HepG2 (cell line): Measurements from ENCODE around the gene SYNE3. TPM values are rescaled to one million over a fixed set of nuclear protein-coding genes. Genes with fewer than 3 reads are reported as not detected.
A peak's percentile ranks its signal among the peaks of the same experiment; 100 is the strongest.

Experiments used
- ARID2 ChIP-seq: sonication (generic); formaldehyde crosslinking; IDR thresholded peaks from 2 replicates; pipeline ENCODE4 v1.8.1; 2022; ENCODE audit warnings: mild to moderate bottlenecking, missing genetic modification reagents, borderline replicate concordance
- CEBPG ChIP-seq: IDR thresholded peaks from 2 replicates; pipeline ENCODE4 v1.6.1; 2016
- CTCF ChIP-seq: sonication (generic); formaldehyde crosslinking; IDR thresholded peaks from 2 replicates; pipeline ENCODE4 v1.5.0; 2020; ENCODE audit warnings: mild to moderate bottlenecking, missing genetic modification reagents, moderate library complexity
- EED ChIP-seq: sonication (generic); formaldehyde crosslinking; IDR thresholded peaks from 2 replicates; pipeline ENCODE4 v1.5.0; 2020; ENCODE audit warnings: mild to moderate bottlenecking, missing genetic modification reagents
- FOXA1 ChIP-seq, 2 experiments: fragments of 450-650 bp in 1 of 2; sonication (generic) in 1 of 2; formaldehyde crosslinking in 1 of 2; IDR thresholded peaks; 2 replicates each; pipeline versions ENCODE4 v1.4.0 to v1.6.1; 2016 to 2020; ENCODE audit warnings: missing genetic modification reagents in 1 of 2
- HHEX ChIP-seq: IDR thresholded peaks from 2 replicates; pipeline ENCODE4 v1.6.1; 2016; ENCODE audit warnings: control low read depth
- KLF16 ChIP-seq, 2 experiments: sonication (generic) in 1 of 2; formaldehyde crosslinking in 1 of 2; IDR thresholded peaks; 2 replicates each; pipeline versions ENCODE4 v1.6.1 to v1.8.0; 2016 to 2023; ENCODE audit warnings: missing genetic modification reagents in 2 of 2, missing compliant biosample characterization in 1 of 2
- MAFF ChIP-seq: IDR thresholded peaks from 2 replicates; pipeline ENCODE4 v1.6.1; 2011; ENCODE audit warnings: low read depth, low read length, improper control_type of control experiment
- NFYC ChIP-seq: IDR thresholded peaks from 2 replicates; pipeline ENCODE4 v1.6.1; 2016; ENCODE audit warnings: missing genetic modification reagents, missing compliant biosample characterization
- PHF8 ChIP-seq: sonication (generic); formaldehyde crosslinking; IDR thresholded peaks from 2 replicates; pipeline ENCODE4 v1.5.0; 2020; ENCODE audit warnings: missing genetic modification reagents
- PRDM4 ChIP-seq: sonication (generic); formaldehyde crosslinking; IDR thresholded peaks from 2 replicates; pipeline ENCODE4 v1.9.0; 2021; ENCODE audit warnings: missing genetic modification reagents, borderline replicate concordance
- REST ChIP-seq, 2 experiments: IDR thresholded peaks; 2 replicates each; pipeline ENCODE4 v1.6.1; 2011 to 2012; ENCODE audit warnings: low read length in 2 of 2, borderline replicate concordance in 1 of 2, low read depth in 1 of 2, mild to moderate bottlenecking in 1 of 2, moderate library complexity in 1 of 2
- UBTF ChIP-seq: sonication (generic); formaldehyde crosslinking; IDR thresholded peaks from 2 replicates; pipeline ENCODE4 v1.4.0; 2020; ENCODE audit warnings: mild to moderate bottlenecking, missing genetic modification reagents
- ZMYM4 ChIP-seq: sonication (generic); formaldehyde crosslinking; IDR thresholded peaks from 2 replicates; pipeline ENCODE4 v1.8.1; 2023; ENCODE audit warnings: mild to moderate bottlenecking, missing genetic modification reagents
- ZNF225 ChIP-seq: sonication (generic); formaldehyde crosslinking; IDR thresholded peaks from 2 replicates; pipeline ENCODE4 v1.4.0; 2020; ENCODE audit warnings: mild to moderate bottlenecking, missing genetic modification reagents
- ZNF331 ChIP-seq: sonication (generic); formaldehyde crosslinking; IDR thresholded peaks from 2 replicates; pipeline ENCODE4 v1.4.0; 2020; ENCODE audit warnings: missing genetic modification reagents
- ZNF354B ChIP-seq: sonication (generic); formaldehyde crosslinking; IDR thresholded peaks from 2 replicates; pipeline ENCODE4 v1.8.0; 2022; ENCODE audit warnings: mild to moderate bottlenecking, missing genetic modification reagents
- polyA plus RNA-seq, 8 experiments: library from polyadenylated mRNA; depleted of rRNA in 3 of 8; stranded (reverse) in 7 of 8; unstranded in 1 of 8; fragments of >200 nt; fragmentation: Illumina TruSeq in 4 of 8; extraction: Trizol in 4 of 8; gene quantifications; 2 replicates each; pipeline versions ENCODE4 v1.2.1 to v1.2.3, GENCODE V29; 2011 to 2016; ENCODE audit warnings: low read depth in 4 of 8, missing spikeins in 1 of 8, mixed read lengths in 1 of 8; ENCODE audit not compliant: insufficient read depth in 1 of 8
- total RNA-seq, 5 experiments: library from RNA; depleted of rRNA; stranded (reverse); fragments of >200 nt; fragmentation: Illumina TruSeq; extraction: Trizol; gene quantifications; 2 replicates each; pipeline ENCODE4 v1.2.3, GENCODE V29; 2016; ENCODE audit warnings: low read depth in 1 of 5

Gene SYNE3
- total and polyA plus RNA-seq, 2 of the 13 experiments (the other 11 are each of a cell fraction or from before 2014, with no cell fraction given) = 7.8 to 8.0 TPM

GRCh38 chr14:95562892-95563685 is 46.6 kb upstream of the SYNE3 start (continued):
- TF ChIP-seq ZNF331 (CRISPR knock-in tag) = no peak
- no peak for TF ChIP-seq MAFF
- TF ChIP-seq HHEX (CRISPR knock-in tag) = no peak
- no peak for TF ChIP-seq ZNF225
- no peak for TF ChIP-seq CTCF (CRISPR knock-in tag)
- TF ChIP-seq PRDM4 (CRISPR knock-in tag) = no peak
- TF ChIP-seq EED (CRISPR knock-in tag) = no peak
- TF ChIP-seq PHF8 (CRISPR knock-in tag) = peak; percentile 30; the same call in 1 of the 2 replicates
- TF ChIP-seq REST (IDR thresholded peaks at IDR 0.05; ENCODE audit: borderline replicate concordance in 1 of 2, low read depth in 1 of 2, low read length in 2 of 2) = no peak
- TF ChIP-seq UBTF (CRISPR knock-in tag) = no peak
- peak; percentile 41; the same call in 1 of the 2 replicates for TF ChIP-seq NFYC (CRISPR knock-in tag)
- TF ChIP-seq ARID2 = no peak
- TF ChIP-seq FOXA1 (IDR thresholded peaks at IDR 0.05) = no peak
- peak; percentile 36; the same call in 1 of the 2 replicates for TF ChIP-seq FOXA1 (CRISPR knock-in tag; IDR thresholded peaks at IDR 0.05)
- TF ChIP-seq CEBPG (CRISPR knock-in tag) = peak; percentile 62
- TF ChIP-seq ZMYM4 (CRISPR knock-in tag) = 0 out of 2 replicates have a peak, but pooled peaks have one; percentile 36
- TF ChIP-seq ZNF354B (CRISPR knock-in tag) = no peak
- no peak for TF ChIP-seq KLF16 (CRISPR knock-in tag; IDR thresholded peaks at IDR 0.05)
